ENCODE results near the gene IST1. TPM values are rescaled to one million over a fixed set of nuclear protein-coding genes. Genes with fewer than 3 reads are reported as not detected.

IST1 gene
- total and polyA plus RNA-seq, 2 experiments from 2014 or later: 102 to 175 TPM

DNA sequence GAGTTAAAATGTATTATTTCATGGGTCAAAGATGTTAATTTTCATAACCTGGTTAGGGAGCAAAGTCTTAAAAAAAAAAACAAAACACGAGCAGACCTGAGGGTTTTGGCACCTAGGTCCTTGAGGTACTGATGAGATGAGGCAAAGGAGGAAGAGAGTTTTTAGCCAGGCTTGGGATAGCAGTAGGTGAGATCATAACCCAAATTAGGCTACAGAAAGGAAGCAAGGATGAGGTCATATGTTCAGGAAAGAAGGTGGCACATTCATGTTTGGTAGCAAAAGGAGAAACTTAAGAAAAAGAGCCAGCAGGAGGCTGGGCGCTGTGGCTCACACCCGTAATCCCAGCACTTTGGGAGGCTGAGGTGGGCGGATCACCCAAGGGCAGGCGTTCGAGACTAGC lies 46.7 kb upstream of the IST1 start:
- Histone ChIP-seq H3K4me1 (ENCODE audit: insufficient read depth) (peaks cover 11% of the 10 kb centered on the region; the same call in 1 of the 2 replicates), H3K9ac (no peak overlapping the region), H3K79me2 (ENCODE audit: insufficient read depth) (peaks cover 66% of the 10 kb centered on the region), H3K9me2 (ENCODE audit: insufficient read depth) (no peaks in the 10 kb centered on the region), H3K27ac (no peak overlapping the region), H3K27me3 (replicated peaks; ENCODE audit: insufficient read depth) (no peaks in the 10 kb centered on the region), H3K4me3 (no peak overlapping the region), H3K4me2 (ENCODE audit: unreplicated experiment) (no peak overlapping the region), H2AFZ (no peak overlapping the region), H3K36me3 (ENCODE audit: low read depth) (peaks cover 16% of the 10 kb centered on the region; the same call in 1 of the 2 replicates), H3K9me3 (ENCODE audit: low read depth) (no peaks in the 10 kb centered on the region), H3F3A (ENCODE audit: insufficient read depth) (no peaks in the 10 kb centered on the region), H4K20me1 (ENCODE audit: insufficient read depth) (0 out of 2 replicates have a peak, but pooled peaks cover 5% of the 10 kb centered on the region)
- 90 to 95% methylated on average over 6 of the region's 6 CpGs for WGBS, 2 experiments (ENCODE audit: low coverage in 1 of 2, low lambda C conversion rate in 2 of 2, missing lambda C conversion rate in 2 of 2)
- no peak for DNase-seq
- TF ChIP-seq EZH2 (IDR thresholded peaks at IDR 0.05; ENCODE audit: insufficient read depth, poor library complexity, severe bottlenecking) (no peak), EZH2phosphoT487 (IDR thresholded peaks at IDR 0.05; ENCODE audit: insufficient read depth, low read depth) (no peak)
- in situ Hi-C loops (cut with MboI): no loop called here

- Histone ChIP-seq H3K79me2 (ENCODE audit: insufficient read depth) (peaks cover 88% of the 10 kb centered on the region), H3K4me3 (no peak overlapping the region), H2AFZ (no peak overlapping the region), H3K9ac (no peak overlapping the region), H3K9me3 (ENCODE audit: low read depth) (no peaks in the 10 kb centered on the region), H3F3A (ENCODE audit: insufficient read depth) (no peaks in the 10 kb centered on the region), H3K9me2 (ENCODE audit: insufficient read depth) (no peaks in the 10 kb centered on the region), H4K20me1 (ENCODE audit: insufficient read depth) (0 out of 2 replicates have a peak, but pooled peaks cover 5% of the 10 kb centered on the region), H3K4me1 (ENCODE audit: insufficient read depth) (peaks cover 10% of the 10 kb centered on the region; the same call in 1 of the 2 replicates), H3K4me2 (ENCODE audit: unreplicated experiment) (no peak overlapping the region), H3K27ac (no peak overlapping the region), H3K27me3 (replicated peaks; ENCODE audit: insufficient read depth) (no peaks in the 10 kb centered on the region), H3K36me3 (ENCODE audit: low read depth) (peaks cover 16% of the 10 kb centered on the region; the same call in 1 of the 2 replicates)
- no peak for TF ChIP-seq EZH2phosphoT487 (IDR thresholded peaks at IDR 0.05; ENCODE audit: insufficient read depth, low read depth)
- no peak for TF ChIP-seq EZH2 (IDR thresholded peaks at IDR 0.05; ENCODE audit: insufficient read depth, poor library complexity, severe bottlenecking)
- WGBS, 2 experiments (ENCODE audit: low coverage in 1 of 2, low lambda C conversion rate in 2 of 2, missing lambda C conversion rate in 2 of 2): 68% methylated on average over 8 of the region's 8 CpGs
- in situ Hi-C loops (cut with MboI): no loop called here
- DNase-seq: no peak
Observed at GRCh38 chr16:71851746-71852145, 43.6 kb upstream of the IST1 start.

- no peak overlapping the region for H3K4me2 ChIP-seq (ENCODE audit: unreplicated experiment)
- no peaks in the 10 kb centered on the region for H3K9me2 ChIP-seq (ENCODE audit: insufficient read depth)
- H3K4me1 ChIP-seq (ENCODE audit: insufficient read depth): peaks cover 6% of the 10 kb centered on the region; the same call in 1 of the 2 replicates
- 0 out of 2 replicates have a peak, but pooled peaks cover 5% of the 10 kb centered on the region for H4K20me1 ChIP-seq (ENCODE audit: insufficient read depth)
- H3K4me3 ChIP-seq: no peak overlapping the region
- no peaks in the 10 kb centered on the region for H3K9me3 ChIP-seq (ENCODE audit: low read depth)
- in situ Hi-C loops (cut with MboI): no loop called here
- TF ChIP-seq EZH2phosphoT487 (IDR thresholded peaks at IDR 0.05; ENCODE audit: insufficient read depth, low read depth) (no peak), EZH2 (IDR thresholded peaks at IDR 0.05; ENCODE audit: insufficient read depth, poor library complexity, severe bottlenecking) (no peak)
- H3K36me3 ChIP-seq (ENCODE audit: low read depth): peaks cover 16% of the 10 kb centered on the region; the same call in 1 of the 2 replicates
- peaks cover 88% of the 10 kb centered on the region for H3K79me2 ChIP-seq (ENCODE audit: insufficient read depth)
- no peak overlapping the region for H3K27ac ChIP-seq
- H2AFZ ChIP-seq: no peak overlapping the region
- no peak for DNase-seq
- no peaks in the 10 kb centered on the region for H3K27me3 ChIP-seq (replicated peaks; ENCODE audit: insufficient read depth)
- H3F3A ChIP-seq (ENCODE audit: insufficient read depth): no peaks in the 10 kb centered on the region
- WGBS, 2 experiments (ENCODE audit: low coverage in 1 of 2, low lambda C conversion rate in 2 of 2, missing lambda C conversion rate in 2 of 2): 40 to 44% methylated on average over 3 of the region's 3 CpGs
- H3K9ac ChIP-seq: no peak overlapping the region
Observed at GRCh38 chr16:71852158-71852557, 43.2 kb upstream of the IST1 start.

GRCh38 chr16:71852561-71852960 lies 42.8 kb upstream of the IST1 start:
- 99 to 100% methylated on average over 4 of the region's 4 CpGs for WGBS, 2 experiments (ENCODE audit: low coverage in 1 of 2, low lambda C conversion rate in 2 of 2, missing lambda C conversion rate in 2 of 2)
- Histone ChIP-seq H3K27me3 (replicated peaks; ENCODE audit: insufficient read depth) (no peaks in the 10 kb centered on the region), H3K4me3 (no peak overlapping the region), H2AFZ (no peak overlapping the region), H3F3A (ENCODE audit: insufficient read depth) (no peaks in the 10 kb centered on the region), H3K9ac (no peak overlapping the region), H3K4me2 (ENCODE audit: unreplicated experiment) (no peak overlapping the region), H3K79me2 (ENCODE audit: insufficient read depth) (peaks cover 88% of the 10 kb centered on the region), H3K9me3 (ENCODE audit: low read depth) (no peaks in the 10 kb centered on the region), H4K20me1 (ENCODE audit: insufficient read depth) (0 out of 2 replicates have a peak, but pooled peaks cover 1% of the 10 kb centered on the region), H3K27ac (no peak overlapping the region), H3K36me3 (ENCODE audit: low read depth) (peaks cover 16% of the 10 kb centered on the region; the same call in 1 of the 2 replicates), H3K4me1 (ENCODE audit: insufficient read depth) (peaks cover 2% of the 10 kb centered on the region; the same call in 1 of the 2 replicates), H3K9me2 (ENCODE audit: insufficient read depth) (no peaks in the 10 kb centered on the region)
- TF ChIP-seq EZH2 (IDR thresholded peaks at IDR 0.05; ENCODE audit: insufficient read depth, poor library complexity, severe bottlenecking) (no peak), EZH2phosphoT487 (IDR thresholded peaks at IDR 0.05; ENCODE audit: insufficient read depth, low read depth) (no peak)
- no peak for DNase-seq
- in situ Hi-C loops (cut with MboI): no loop called here
